Activated naive CD8-positive, alpha-beta T cell treated with anti-CD3 and anti-CD28 coated beads for 36 hours (primary cell): ENCODE results near the gene CLEC19A. TPM values are rescaled to one million over a fixed set of nuclear protein-coding genes. Genes with fewer than 3 reads are reported as not detected.

Experiments used
- DNase-seq: peaks from one replicate; pipeline ENCODE4 v3.0.0; 2021
- H3K27ac Mint-ChIP-seq: one replicate; pipeline ENCODE4 v1.8.0; 2022; ENCODE audit warnings: mild to moderate bottlenecking, moderate library complexity, mixed read lengths
- H3K27me3 Mint-ChIP-seq: one replicate; pipeline ENCODE4 v1.8.0; 2022; ENCODE audit warnings: mild to moderate bottlenecking, mixed read lengths
- H3K36me3 Mint-ChIP-seq: one replicate; pipeline ENCODE4 v1.8.0; 2021; ENCODE audit warnings: mild to moderate bottlenecking, mixed read lengths
- H3K4me1 Mint-ChIP-seq: one replicate; pipeline ENCODE4 v1.8.0; 2021; ENCODE audit warnings: mixed read lengths
- H3K4me3 Mint-ChIP-seq: one replicate; pipeline ENCODE4 v1.8.0; 2022; ENCODE audit warnings: mild to moderate bottlenecking, moderate library complexity, mixed read lengths
- H3K9me3 Mint-ChIP-seq: one replicate; pipeline ENCODE4 v1.8.0; 2022; ENCODE audit warnings: mixed read lengths
- total RNA-seq, 2 experiments: library from RNA; stranded (reverse); gene quantifications; one replicate each; pipeline ENCODE4 v1.2.3, GENCODE V29; 2021

CLEC19A gene
- total RNA-seq, 2 experiments from 2014 or later: not detected

GRCh38 chr16:19330841-19331397 lies 45.4 kb downstream of the CLEC19A start:
- DNase-seq: no peak
- Mint-ChIP-seq H3K27ac (no peak overlapping the region), H3K4me3 (no peak overlapping the region), H3K4me1 (no peaks in the 10 kb centered on the region), H3K27me3 (peaks cover 3% of the 10 kb centered on the region), H3K36me3 (no peaks in the 10 kb centered on the region), H3K9me3 (peaks cover 1% of the 10 kb centered on the region)

DNA sequence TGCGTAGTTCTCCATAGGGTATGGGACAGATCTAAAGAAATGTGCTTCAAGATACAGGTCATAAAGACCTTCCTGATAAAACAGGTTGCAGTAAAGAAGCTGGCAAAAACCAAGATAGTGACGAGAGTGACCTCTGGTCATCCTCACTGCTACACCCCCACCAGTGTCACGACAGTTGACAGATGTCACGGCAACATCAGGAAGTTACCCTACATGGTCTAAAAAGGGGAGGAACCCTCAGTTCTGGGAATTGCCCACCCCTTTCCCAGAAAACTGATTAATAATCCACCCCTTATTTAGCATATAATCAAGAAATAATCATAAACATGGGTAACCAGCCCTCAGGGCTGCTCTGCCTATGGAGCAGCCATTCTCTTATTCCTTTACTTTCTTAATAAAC lies 46.3 kb downstream of the CLEC19A start:
- no peak for DNase-seq
- no peaks in the 10 kb centered on the region for H3K36me3 Mint-ChIP-seq
- H3K4me3 Mint-ChIP-seq: no peak overlapping the region
- H3K27ac Mint-ChIP-seq: no peak overlapping the region
- no peaks in the 10 kb centered on the region for H3K4me1 Mint-ChIP-seq
- no peaks in the 10 kb centered on the region for H3K27me3 Mint-ChIP-seq
- H3K9me3 Mint-ChIP-seq: peaks cover 1% of the 10 kb centered on the region

- Mint-ChIP-seq H3K27ac (no peak overlapping the region), H3K9me3 (no peaks in the 10 kb centered on the region), H3K4me3 (no peak overlapping the region), H3K4me1 (no peaks in the 10 kb centered on the region), H3K27me3 (peaks cover 8% of the 10 kb centered on the region), H3K36me3 (no peaks in the 10 kb centered on the region)
- no peak for DNase-seq
These were observed 52.8 kb downstream of the CLEC19A start for GRCh38 chr16:19338335-19338734.

DNA sequence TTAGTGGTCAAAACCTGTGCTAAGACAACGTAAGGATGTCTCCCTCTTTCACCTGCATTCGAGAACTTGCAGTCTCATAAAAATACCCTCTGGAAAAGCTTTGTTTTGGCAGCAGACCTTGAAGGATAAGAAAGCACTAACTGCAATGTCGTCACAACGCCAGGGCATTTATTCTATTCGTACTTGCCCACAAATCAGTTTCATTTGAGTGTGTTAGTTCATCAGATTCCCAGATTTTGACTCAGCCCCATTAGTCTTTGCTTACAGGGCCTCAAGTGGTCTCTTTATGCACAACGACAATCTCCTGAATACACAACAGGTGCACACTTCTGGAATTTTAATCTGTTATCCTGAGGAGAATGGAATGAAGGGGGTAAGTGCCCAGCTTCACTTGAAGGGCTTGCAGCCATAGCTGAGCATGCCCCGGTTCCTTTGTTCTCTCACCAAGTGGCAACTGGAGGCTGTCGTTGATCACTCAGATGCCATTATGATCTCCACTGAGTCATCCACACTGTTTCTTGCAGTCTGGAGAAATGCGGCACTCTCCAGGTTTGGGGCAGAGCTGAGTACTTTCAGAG lies 58.8 kb downstream of the CLEC19A start:
- Mint-ChIP-seq H3K9me3 (no peaks in the 10 kb centered on the region), H3K36me3 (no peaks in the 10 kb centered on the region), H3K27me3 (peaks cover 32% of the 10 kb centered on the region), H3K4me1 (no peaks in the 10 kb centered on the region), H3K4me3 (no peak overlapping the region), H3K27ac (no peak overlapping the region)
- no peak for DNase-seq

DNA sequence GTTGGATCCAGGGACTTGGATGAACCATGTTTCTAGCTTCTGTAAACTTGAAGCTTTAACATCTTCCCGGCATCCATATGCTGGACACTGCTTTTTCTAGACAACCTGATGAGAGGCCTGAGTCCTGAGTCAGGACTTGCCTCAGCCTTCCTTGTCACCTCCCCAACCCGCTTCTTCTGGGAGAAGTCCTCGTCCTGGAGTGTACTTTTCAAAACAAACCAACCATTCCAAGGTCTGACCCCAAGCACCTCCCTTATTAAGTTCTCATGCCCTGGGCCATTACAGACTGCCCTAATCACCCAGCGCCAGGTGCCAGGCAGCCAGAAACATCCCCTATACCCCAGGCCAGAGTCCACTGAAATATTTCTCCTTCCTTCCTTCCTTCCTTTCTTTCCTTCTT lies 59.4 kb downstream of the CLEC19A start:
- Mint-ChIP-seq H3K27me3 (peaks cover 36% of the 10 kb centered on the region), H3K9me3 (no peaks in the 10 kb centered on the region), H3K4me3 (no peak overlapping the region), H3K27ac (no peak overlapping the region), H3K4me1 (no peaks in the 10 kb centered on the region), H3K36me3 (no peaks in the 10 kb centered on the region)
- DNase-seq: no peak

DNA sequence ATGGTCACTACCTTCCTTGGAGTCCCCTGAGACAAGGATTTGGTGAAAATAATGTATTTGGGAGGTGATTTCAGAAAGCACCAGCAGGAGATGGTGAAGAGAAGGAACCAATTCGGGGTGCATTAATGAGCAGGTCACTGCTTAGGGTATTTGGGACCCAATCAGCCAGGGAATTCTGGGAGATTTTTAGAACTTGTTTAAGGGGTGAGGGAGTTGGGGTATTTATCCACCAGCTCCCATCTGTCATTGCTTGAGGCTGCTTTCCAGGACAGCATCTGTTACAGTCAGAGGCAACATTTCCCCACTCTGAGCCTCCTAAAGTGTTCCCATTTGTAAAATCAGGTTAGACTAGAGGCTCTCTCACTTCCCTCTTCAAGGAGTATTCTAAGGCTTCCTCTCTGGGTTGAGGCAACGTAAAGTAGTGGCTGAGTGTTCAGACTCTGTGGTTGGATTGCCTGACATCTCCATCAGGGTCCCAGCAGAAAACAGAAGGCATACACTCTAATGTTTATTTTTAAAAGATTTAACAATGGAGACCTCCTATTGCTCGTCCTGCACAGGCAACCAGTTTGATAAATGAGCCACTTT lies 60.9 kb downstream of the CLEC19A start:
- Mint-ChIP-seq H3K9me3 (no peaks in the 10 kb centered on the region), H3K36me3 (no peaks in the 10 kb centered on the region), H3K27ac (no peak overlapping the region), H3K4me1 (no peaks in the 10 kb centered on the region), H3K27me3 (peaks cover 34% of the 10 kb centered on the region), H3K4me3 (no peak overlapping the region)
- no peak for DNase-seq

DNA sequence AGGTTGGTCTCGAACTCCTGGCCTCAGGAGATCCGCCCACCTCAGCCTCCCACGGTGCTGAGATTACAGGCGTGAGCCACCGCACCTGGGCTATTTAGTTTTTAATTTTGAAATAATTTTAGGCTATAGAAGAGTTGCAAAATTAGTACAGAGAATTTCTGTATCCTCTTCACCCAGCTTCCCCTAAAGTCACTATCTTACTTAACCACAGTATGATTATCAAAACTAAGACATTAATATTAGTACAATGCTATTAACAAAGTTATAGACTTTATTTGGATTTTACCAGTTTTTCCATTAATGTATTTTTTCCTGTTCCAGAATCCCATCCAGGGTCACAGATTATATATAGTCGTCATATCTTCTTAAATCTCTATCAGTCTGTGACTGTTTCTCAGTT lies 62.6 kb downstream of the CLEC19A start:
- H3K27ac Mint-ChIP-seq: no peak overlapping the region
- no peak for DNase-seq
- no peaks in the 10 kb centered on the region for H3K36me3 Mint-ChIP-seq
- no peak overlapping the region for H3K4me3 Mint-ChIP-seq
- no peaks in the 10 kb centered on the region for H3K9me3 Mint-ChIP-seq
- H3K27me3 Mint-ChIP-seq: peaks cover 31% of the 10 kb centered on the region
- no peaks in the 10 kb centered on the region for H3K4me1 Mint-ChIP-seq

DNA sequence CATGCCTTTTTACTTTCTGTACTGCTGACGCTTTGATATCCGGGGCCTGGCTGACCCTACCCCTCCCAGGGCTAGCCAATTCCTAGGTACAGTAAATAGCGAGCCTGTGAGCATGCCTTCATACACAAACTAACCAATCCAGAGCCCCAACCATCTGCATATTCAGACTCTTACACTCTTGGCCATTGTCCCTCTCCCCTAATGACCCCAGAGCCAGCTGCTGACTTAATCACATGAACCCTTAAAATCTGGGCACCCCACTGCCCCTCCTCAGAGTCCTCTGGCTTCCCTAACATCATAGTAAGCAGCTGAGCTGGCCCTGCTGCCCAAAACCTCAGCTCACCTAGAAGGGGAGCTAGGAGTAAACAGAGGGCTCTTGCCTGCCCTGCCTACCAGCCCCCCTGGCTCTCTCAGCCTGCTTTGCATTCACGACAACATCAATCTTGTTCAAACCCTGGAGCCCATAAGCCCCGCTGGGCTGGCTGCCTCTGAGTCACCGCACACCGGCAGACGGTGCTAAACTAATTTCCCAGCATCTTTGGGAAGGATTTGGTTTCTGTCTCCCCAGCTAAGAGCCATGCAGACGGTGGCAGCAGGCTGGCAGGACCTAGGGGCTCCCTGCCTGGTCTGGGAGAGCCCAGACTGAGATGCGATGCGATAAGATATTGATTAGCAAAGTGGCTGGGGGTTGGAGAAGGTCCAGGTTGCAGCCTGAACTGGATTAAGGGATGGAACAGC lies 63.2 kb downstream of the CLEC19A start:
- Mint-ChIP-seq H3K4me3 (no peak overlapping the region), H3K36me3 (no peaks in the 10 kb centered on the region), H3K27ac (no peak overlapping the region), H3K27me3 (peaks cover 31% of the 10 kb centered on the region), H3K4me1 (no peaks in the 10 kb centered on the region), H3K9me3 (no peaks in the 10 kb centered on the region)
- no peak for DNase-seq

GRCh38 chr16:19354371-19354770 lies 68.8 kb downstream of the CLEC19A start:
- H3K4me1 Mint-ChIP-seq: no peaks in the 10 kb centered on the region
- no peaks in the 10 kb centered on the region for H3K36me3 Mint-ChIP-seq
- DNase-seq: no peak

DNA sequence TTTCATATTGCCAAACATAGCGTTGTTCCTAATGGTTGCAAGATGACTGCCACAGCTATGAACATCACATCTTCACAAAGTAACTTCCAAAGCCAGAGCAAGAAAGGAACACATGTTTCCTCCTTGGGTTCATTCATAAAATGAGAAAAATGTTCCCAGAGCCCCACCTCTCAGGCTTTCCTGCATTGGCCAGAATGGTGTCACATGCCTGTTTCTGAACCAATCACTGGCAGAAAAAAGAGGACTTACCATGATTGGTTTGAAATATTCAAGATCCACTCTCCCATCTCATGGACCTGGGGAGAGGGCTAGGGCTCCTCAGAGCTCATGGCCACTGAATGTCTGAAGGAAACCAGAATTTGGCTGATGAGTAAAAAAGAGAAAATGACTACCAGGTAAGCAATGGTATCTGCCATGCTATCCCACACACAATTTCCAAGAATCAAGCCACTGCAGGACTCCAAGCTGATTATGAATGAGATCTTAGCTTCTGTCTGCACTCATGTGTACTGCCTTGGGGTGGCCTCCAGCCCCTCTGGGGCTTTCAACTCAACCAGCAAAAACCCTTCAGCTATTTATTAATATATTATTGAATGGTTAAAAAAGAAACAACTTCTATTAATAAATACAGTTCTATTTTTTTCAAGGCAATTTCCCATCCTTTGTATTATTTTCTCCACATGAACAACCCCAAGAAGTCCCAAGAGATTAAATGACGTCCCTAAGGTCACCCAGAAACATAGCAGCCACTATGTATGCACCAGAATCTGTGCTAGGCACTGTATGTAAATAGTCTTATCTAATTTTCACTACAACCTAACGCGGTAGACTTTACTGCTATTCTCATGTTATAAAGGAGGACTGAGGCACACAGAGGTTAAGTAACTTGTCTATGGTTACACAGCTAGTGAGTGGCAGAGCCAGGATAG lies 70.8 kb downstream of the CLEC19A start:
- peaks cover 6% of the 10 kb centered on the region for H3K27me3 Mint-ChIP-seq

More at GRCh38 chr16:19354371-19354770, 68.8 kb downstream of the CLEC19A start:
- Mint-ChIP-seq H3K27me3 (peaks cover 7% of the 10 kb centered on the region), H3K9me3 (no peaks in the 10 kb centered on the region), H3K27ac (no peak overlapping the region), H3K4me3 (no peak overlapping the region)

DNA sequence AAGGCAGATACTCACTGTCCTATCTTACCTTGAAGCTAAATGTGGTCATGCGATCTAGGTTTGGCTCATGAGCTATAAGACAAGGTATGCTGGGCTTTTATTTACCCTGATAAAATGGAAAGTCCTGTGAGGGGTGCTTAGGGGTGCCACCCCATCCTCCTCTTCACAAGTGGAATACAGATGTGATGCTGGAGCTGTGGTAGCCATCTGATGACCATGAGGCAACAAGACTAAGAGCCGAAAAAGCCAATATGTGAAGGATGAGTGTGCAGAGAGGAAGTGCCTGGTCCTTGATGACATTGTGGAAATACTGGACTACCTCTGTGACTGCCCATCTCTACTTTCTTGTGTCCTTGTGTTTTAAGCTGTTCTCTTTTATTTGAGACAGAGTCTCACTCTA lies 74.0 kb downstream of the CLEC19A start:
- H3K9me3 Mint-ChIP-seq: no peaks in the 10 kb centered on the region
- H3K27me3 Mint-ChIP-seq: peaks cover 5% of the 10 kb centered on the region
- H3K36me3 Mint-ChIP-seq: no peaks in the 10 kb centered on the region
- no peak overlapping the region for H3K4me3 Mint-ChIP-seq
- DNase-seq: no peak
- H3K27ac Mint-ChIP-seq: no peak overlapping the region
- no peaks in the 10 kb centered on the region for H3K4me1 Mint-ChIP-seq

More for the DNA sequence above, 70.8 kb downstream of the CLEC19A start:
- H3K4me1 Mint-ChIP-seq: no peaks in the 10 kb centered on the region
- H3K4me3 Mint-ChIP-seq: no peak overlapping the region
- H3K36me3 Mint-ChIP-seq: no peaks in the 10 kb centered on the region
- DNase-seq: no peak
- H3K27ac Mint-ChIP-seq: no peak overlapping the region
- H3K9me3 Mint-ChIP-seq: no peaks in the 10 kb centered on the region

Other genes starting within 250 kb of the CLEC19A start
- 10 to 100 TPM; 19.8 to 22.5 TPM for gene COQ7, start 218.1 kb upstream of the CLEC19A start, total RNA-seq
- under 1 TPM; 0.35 to 0.38 TPM for gene ITPRIPL2, start 171.8 kb upstream of the CLEC19A start, total RNA-seq
- under 1 TPM in 1 of 2 experiments, not detected in 1; 0.14 TPM for gene SYT17, start 117.5 kb upstream of the CLEC19A start, total RNA-seq
- gene TMC5, start 132.2 kb downstream of the CLEC19A start, total RNA-seq: not detected
- gene GDE1, start 236.4 kb downstream of the CLEC19A start, total RNA-seq: 10 to 100 TPM; 24.0 to 24.3 TPM
- gene CCP110, start 238.2 kb downstream of the CLEC19A start, total RNA-seq: 10 to 100 TPM; 28.7 to 30.4 TPM